T-cell (primary cell): ENCODE measurements around the gene GAS6. TPM values are rescaled to one million over a fixed set of nuclear protein-coding genes. Genes with fewer than 3 reads are reported as not detected.

Experiments used
- ATAC-seq, 4 experiments: fragments of 200-7000 bp in 3 of 4; fragments of 150-1000 bp in 1 of 4; cut with Tn5 transposase; replicated peaks in 1 of 4; 1 replicate in 3 of 4; 2 replicates in 1 of 4; pipeline ENCODE4 v1.10.0; 2021; ENCODE audit warnings: moderate library complexity in 3 of 4, mild to moderate bottlenecking in 2 of 4, moderate number of reproducible peaks in 1 of 4
- CTCF ChIA-PET, 2 donors: fragments of 300-600 bp; sonication (Branson Sonifier 250); formaldehyde crosslinking; loops; one replicate each; lab custom pipeline; 2022; ENCODE audit warnings: antibody characterized with exemption in 2 of 2; lab: Charles Lee
- POLR2A ChIA-PET, 2 donors: fragments of 300-600 bp; sonication (Branson Sonifier 250); formaldehyde crosslinking; loops; one replicate each; lab custom pipeline; 2022; ENCODE audit warnings: antibody characterized with exemption in 2 of 2; lab: Charles Lee
- DNase-seq, 35 experiments: peaks; one replicate each; pipeline versions ENCODE4 v3.0.0 to v3.0.0-alpha.2; 2013 to 2023
- H3K27ac ChIP-seq: one replicate; pipeline ENCODE4 v1.5.1; 2013; ENCODE audit warnings: low read length
- H3K27me3 ChIP-seq, 2 experiments: replicated peaks in 1 of 2; 1 replicate in 1 of 2; 2 replicates in 1 of 2; pipeline versions ENCODE4 v1.6.1 to v1.7.0; 2013; ENCODE audit warnings: low read length in 1 of 2, mixed read lengths in 1 of 2; ENCODE audit not compliant: control insufficient read depth in 2 of 2, insufficient read depth in 2 of 2; ENCODE audit errors: extremely low read depth in 1 of 2
- H3K36me3 ChIP-seq, 2 donors: 1 replicate in 1 of 2; 2 replicates in 1 of 2; pipeline versions ENCODE4 v1.6.1 to v1.7.0; 2013; ENCODE audit warnings: low read length in 1 of 2; ENCODE audit not compliant: control insufficient read depth in 2 of 2, insufficient read depth in 1 of 2; ENCODE audit errors: extremely low read depth in 1 of 2
- H3K4me1 ChIP-seq, 2 experiments: 1 replicate in 1 of 2; 2 replicates in 1 of 2; pipeline versions ENCODE4 v1.6.1 to v1.7.0; 2013; ENCODE audit warnings: low read length in 2 of 2, mixed read lengths in 1 of 2; ENCODE audit not compliant: insufficient read depth in 2 of 2, control insufficient read depth in 1 of 2; ENCODE audit errors: extremely low read depth in 1 of 2
- H3K4me3 ChIP-seq, 2 donors: 1 replicate in 1 of 2; 2 replicates in 1 of 2; pipeline versions ENCODE4 v1.5.1 to v1.7.0; 2013; ENCODE audit warnings: mild to moderate bottlenecking in 2 of 2, low read length in 1 of 2, moderate library complexity in 1 of 2; ENCODE audit not compliant: control insufficient read depth in 1 of 2; ENCODE audit errors: extremely low read depth in 1 of 2
- H3K9me3 ChIP-seq: 2 replicates; pipeline ENCODE4 v1.7.0; 2013
- H3K27ac Mint-ChIP-seq, 2 donors: one replicate each; pipeline ENCODE4 v1.8.0; 2020 to 2021; ENCODE audit warnings: mild to moderate bottlenecking in 2 of 2, mixed read lengths in 2 of 2
- H3K27me3 Mint-ChIP-seq, 2 donors: one replicate each; pipeline ENCODE4 v1.8.0; 2021 to 2022; ENCODE audit warnings: mixed read lengths in 2 of 2
- H3K36me3 Mint-ChIP-seq: one replicate; pipeline ENCODE4 v1.8.0; 2021; ENCODE audit warnings: mixed read lengths
- H3K4me1 Mint-ChIP-seq, 3 donors: one replicate each; pipeline ENCODE4 v1.8.0; 2020 to 2022; ENCODE audit warnings: mixed read lengths in 3 of 3, mild to moderate bottlenecking in 1 of 3
- H3K4me3 Mint-ChIP-seq, 3 donors: one replicate each; pipeline ENCODE4 v1.8.0; 2020 to 2022; ENCODE audit warnings: mild to moderate bottlenecking in 3 of 3, mixed read lengths in 3 of 3, moderate library complexity in 3 of 3
- H3K9me3 Mint-ChIP-seq, 3 donors: one replicate each; pipeline ENCODE4 v1.8.0; 2020 to 2022; ENCODE audit warnings: mixed read lengths in 3 of 3
- WGBS: methylation state at CpG from one replicate; pipeline ENCODE4 v1.1.5; 2013; ENCODE audit warnings: missing lambda C conversion rate; ENCODE audit not compliant: insufficient coverage; 5-methylcytosine and 5-hydroxymethylcytosine counted together
- total RNA-seq, 35 experiments: library from RNA in 6 of 35; stranded (reverse) in 6 of 35; fragments of 120-200 nt in 1 of 35; gene quantifications; one replicate each; pipeline versions ENCODE4 v1.2.1 to v1.2.4 and lab custom pipeline; 2013 to 2026

The GAS6 gene
- total RNA-seq, 5 donors from 2014 or later (not counting 1 experiment from before 2014, with no cell fraction given) = 1.1 to 10.2 (median 4.7) TPM

GRCh38 chr13:113905018-113905417, 41.1 kb upstream of the GAS6 start:
- Histone ChIP-seq H3K27ac (no peak overlapping the region), H3K27me3 (peaks cover 0 to 33% of the 10 kb centered on the region in 2 experiments), H3K4me3 (no peak overlapping the region), H3K4me1 (peaks cover 0 to 8% of the 10 kb centered on the region in 2 experiments), H3K36me3 (no peaks in the 10 kb centered on the region), H3K9me3 (no peaks in the 10 kb centered on the region)
- ATAC-seq (no peak), DNase-seq (no peak)
- no peak overlapping the region for H3K27ac Mint-ChIP-seq
- H3K4me3 Mint-ChIP-seq = no peak overlapping the region
- no peaks in the 10 kb centered on the region for H3K36me3 Mint-ChIP-seq
- POLR2A ChIA-PET = no interaction called here
- H3K27me3 Mint-ChIP-seq = peaks cover 18 to 29% of the 10 kb centered on the region in 2 donors
- no peaks in the 10 kb centered on the region for H3K9me3 Mint-ChIP-seq
- CTCF ChIA-PET = no interaction called here
- WGBS = 90% methylated on average over 6 of the region's 9 CpGs
- H3K4me1 Mint-ChIP-seq = peaks cover 13 to 19% (median 16%) of the 10 kb centered on the region in 3 donors

- Histone ChIP-seq H3K27me3 (peaks cover 0 to 33% of the 10 kb centered on the region in 2 experiments), H3K4me1 (peaks cover 0 to 8% of the 10 kb centered on the region in 2 experiments), H3K36me3 (no peaks in the 10 kb centered on the region), H3K27ac (no peak overlapping the region), H3K9me3 (no peaks in the 10 kb centered on the region), H3K4me3 (no peak overlapping the region)
- Mint-ChIP-seq H3K9me3 (no peaks in the 10 kb centered on the region), H3K27ac (no peak overlapping the region), H3K4me3 (no peak overlapping the region), H3K36me3 (no peaks in the 10 kb centered on the region), H3K4me1 (peaks cover 13 to 19% (median 16%) of the 10 kb centered on the region in 3 donors), H3K27me3 (peaks cover 17 to 25% of the 10 kb centered on the region in 2 donors)
- WGBS = 63% methylated on average over 6 of the region's 8 CpGs
- ChIA-PET CTCF (interaction anchor here in 1 of 2 donors (0.6 kb wide), 1 partner anchor 19 kb away, joined by 5 read pairs; no protein-coding TSS in a partner anchor), POLR2A (no interaction called here)
- ATAC-seq (peak in 3 of 4 experiments; percentile 55 to 61 (median 57)), DNase-seq (peak in 16 of 35 experiments; percentile 6 to 61 (median 14))
Measured at GRCh38 chr13:113904411-113904810, 40.5 kb upstream of the GAS6 start.

- ATAC-seq (no peak), DNase-seq (peak in 1 of 35 experiments; percentile 0)
- 100% methylated on average over 1 of the region's 9 CpGs for WGBS
- no peaks in the 10 kb centered on the region for H3K36me3 ChIP-seq
- peaks cover 0 to 33% of the 10 kb centered on the region in 2 experiments for H3K27me3 ChIP-seq
- ChIA-PET CTCF (interaction anchor here in 1 of 2 donors (0.6 kb wide), 1 partner anchor 18 kb away, joined by 5 read pairs; no protein-coding TSS in a partner anchor), POLR2A (no interaction called here)
- Mint-ChIP-seq H3K9me3 (no peaks in the 10 kb centered on the region), H3K4me3 (no peak overlapping the region), H3K36me3 (no peaks in the 10 kb centered on the region), H3K27ac (no peak overlapping the region), H3K27me3 (peaks cover 13 to 20% of the 10 kb centered on the region in 2 donors), H3K4me1 (peaks cover 11 to 15% (median 11%) of the 10 kb centered on the region in 3 donors)
- H3K9me3 ChIP-seq = no peaks in the 10 kb centered on the region
- H3K27ac ChIP-seq = no peak overlapping the region
- H3K4me1 ChIP-seq = peaks cover 0 to 8% of the 10 kb centered on the region in 2 experiments
- H3K4me3 ChIP-seq = no peak overlapping the region
Measured at GRCh38 chr13:113903912-113904311, 40.0 kb upstream of the GAS6 start.

GRCh38 chr13:113902986-113903775, 39.3 kb upstream of the GAS6 start:
- DNase-seq = peak in 1 of 35 experiments; percentile 3
- no peak overlapping the region for H3K4me3 ChIP-seq
- no peak overlapping the region for H3K27ac ChIP-seq
- Mint-ChIP-seq H3K4me3 (no peak overlapping the region), H3K27me3 (peaks cover 8 to 13% of the 10 kb centered on the region in 2 donors), H3K4me1 (peaks cover 5 to 7% (median 5%) of the 10 kb centered on the region in 3 donors), H3K9me3 (no peaks in the 10 kb centered on the region), H3K36me3 (no peaks in the 10 kb centered on the region), H3K27ac (no peak overlapping the region)
- H3K9me3 ChIP-seq = no peaks in the 10 kb centered on the region
- H3K36me3 ChIP-seq = no peaks in the 10 kb centered on the region
- ATAC-seq = no peak
- ChIA-PET POLR2A (no interaction called here), CTCF (no interaction called here)
- 92% methylated on average over 10 of the region's 20 CpGs for WGBS
- peaks cover 0 to 37% of the 10 kb centered on the region in 2 experiments for H3K27me3 ChIP-seq
- peaks cover 0 to 5% of the 10 kb centered on the region in 2 experiments for H3K4me1 ChIP-seq

- CTCF ChIA-PET = no interaction called here
Measured at GRCh38 chr13:113902481-113902880, 38.6 kb upstream of the GAS6 start.

GRCh38 chr13:113901642-113902041, 37.8 kb upstream of the GAS6 start:
- Histone ChIP-seq H3K27ac (no peak overlapping the region), H3K4me1 (no peaks in the 10 kb centered on the region), H3K9me3 (no peaks in the 10 kb centered on the region), H3K27me3 (peaks cover 0 to 43% of the 10 kb centered on the region in 2 experiments), H3K36me3 (no peaks in the 10 kb centered on the region), H3K4me3 (no peak overlapping the region)
- 54% methylated on average over 2 of the region's 9 CpGs for WGBS
- Mint-ChIP-seq H3K36me3 (no peaks in the 10 kb centered on the region), H3K27me3 (peaks cover 14 to 16% of the 10 kb centered on the region in 2 donors), H3K4me3 (no peak overlapping the region), H3K4me1 (peaks cover 0 to 3% (median 0%) of the 10 kb centered on the region in 3 donors), H3K27ac (no peak overlapping the region), H3K9me3 (no peaks in the 10 kb centered on the region)
- POLR2A ChIA-PET = no interaction called here
- DNase-seq = peak in 1 of 35 experiments; percentile 0
- no peak for ATAC-seq
- CTCF ChIA-PET = no interaction called here

More at GRCh38 chr13:113902481-113902880, 38.6 kb upstream of the GAS6 start:
- Mint-ChIP-seq H3K27me3 (peaks cover 9 to 11% of the 10 kb centered on the region in 2 donors), H3K4me3 (no peak overlapping the region), H3K36me3 (no peaks in the 10 kb centered on the region), H3K4me1 (peaks cover 0 to 3% (median under 1%) of the 10 kb centered on the region in 3 donors), H3K27ac (no peak overlapping the region), H3K9me3 (no peaks in the 10 kb centered on the region)
- H3K4me3 ChIP-seq = no peak overlapping the region
- no peaks in the 10 kb centered on the region for H3K4me1 ChIP-seq
- peaks cover 0 to 37% of the 10 kb centered on the region in 2 experiments for H3K27me3 ChIP-seq
- no peak overlapping the region for H3K27ac ChIP-seq
- H3K9me3 ChIP-seq = no peaks in the 10 kb centered on the region
- WGBS = no CpG with 5 or more reads among the region's 2 CpGs
- POLR2A ChIA-PET = no interaction called here
- H3K36me3 ChIP-seq = no peaks in the 10 kb centered on the region
- DNase-seq (no peak), ATAC-seq (no peak)
